ENCODE measurements around the gene APP. TPM values are rescaled to one million over a fixed set of nuclear protein-coding genes. Genes with fewer than 3 reads are reported as not detected.

The APP gene
- total RNA-seq, 1 donor = 373 TPM

DNA sequence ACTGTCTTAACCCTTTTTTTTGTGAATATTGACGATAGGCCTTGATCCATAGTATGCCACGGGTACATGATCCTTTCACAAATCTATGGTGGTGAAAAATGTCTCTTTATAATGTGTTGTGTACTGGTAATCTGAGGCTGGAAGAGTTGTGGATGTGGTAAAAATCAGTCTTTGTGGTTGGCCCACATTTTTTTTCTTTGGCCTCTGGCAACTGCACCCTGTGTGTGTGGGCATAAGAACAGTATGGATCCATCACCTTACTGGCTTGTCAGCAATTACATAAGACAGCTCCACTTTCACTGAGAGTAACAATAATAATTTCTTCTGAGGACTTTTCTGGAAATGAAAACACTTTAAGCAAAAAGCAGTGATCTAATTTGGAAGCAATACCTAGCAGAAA, 334.2 kb downstream of the APP start:
- Histone ChIP-seq H3K4me2 (ENCODE audit: insufficient read depth, low read length) (no peak overlapping the region), H3K4me1 (ENCODE audit: insufficient read depth, low read length) (no peaks in the 10 kb centered on the region), H3K4me3 (ENCODE audit: insufficient read depth, low read length) (no peak overlapping the region), H2AFZ (ENCODE audit: low read length) (no peak overlapping the region), H3K27ac (ENCODE audit: low read depth, low read length) (no peak overlapping the region), H3K36me3 (ENCODE audit: insufficient read depth, low read length) (no peaks in the 10 kb centered on the region), H3K9me3 (ENCODE audit: low read depth, low read length) (no peaks in the 10 kb centered on the region), H3K27me3 (ENCODE audit: insufficient read depth, low read length) (peaks cover 7% of the 10 kb centered on the region), H3K79me2 (ENCODE audit: insufficient read depth, low read length) (no peaks in the 10 kb centered on the region), H4K20me1 (ENCODE audit: insufficient read depth, low read length) (no peaks in the 10 kb centered on the region)
- TF ChIP-seq, protein P1, sequence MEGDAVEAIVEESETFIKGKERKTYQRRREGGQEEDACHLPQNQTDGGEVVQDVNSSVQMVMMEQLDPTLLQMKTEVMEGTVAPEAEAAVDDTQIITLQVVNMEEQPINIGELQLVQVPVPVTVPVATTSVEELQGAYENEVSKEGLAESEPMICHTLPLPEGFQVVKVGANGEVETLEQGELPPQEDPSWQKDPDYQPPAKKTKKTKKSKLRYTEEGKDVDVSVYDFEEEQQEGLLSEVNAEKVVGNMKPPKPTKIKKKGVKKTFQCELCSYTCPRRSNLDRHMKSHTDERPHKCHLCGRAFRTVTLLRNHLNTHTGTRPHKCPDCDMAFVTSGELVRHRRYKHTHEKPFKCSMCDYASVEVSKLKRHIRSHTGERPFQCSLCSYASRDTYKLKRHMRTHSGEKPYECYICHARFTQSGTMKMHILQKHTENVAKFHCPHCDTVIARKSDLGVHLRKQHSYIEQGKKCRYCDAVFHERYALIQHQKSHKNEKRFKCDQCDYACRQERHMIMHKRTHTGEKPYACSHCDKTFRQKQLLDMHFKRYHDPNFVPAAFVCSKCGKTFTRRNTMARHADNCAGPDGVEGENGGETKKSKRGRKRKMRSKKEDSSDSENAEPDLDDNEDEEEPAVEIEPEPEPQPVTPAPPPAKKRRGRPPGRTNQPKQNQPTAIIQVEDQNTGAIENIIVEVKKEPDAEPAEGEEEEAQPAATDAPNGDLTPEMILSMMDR (IDR thresholded peaks at IDR 0.05; ENCODE audit: extremely low read depth, low read depth, low read length) = no peak
- DNase-seq (ENCODE audit: insufficient read length, low spot score, missing footprints) = no peak

DNA sequence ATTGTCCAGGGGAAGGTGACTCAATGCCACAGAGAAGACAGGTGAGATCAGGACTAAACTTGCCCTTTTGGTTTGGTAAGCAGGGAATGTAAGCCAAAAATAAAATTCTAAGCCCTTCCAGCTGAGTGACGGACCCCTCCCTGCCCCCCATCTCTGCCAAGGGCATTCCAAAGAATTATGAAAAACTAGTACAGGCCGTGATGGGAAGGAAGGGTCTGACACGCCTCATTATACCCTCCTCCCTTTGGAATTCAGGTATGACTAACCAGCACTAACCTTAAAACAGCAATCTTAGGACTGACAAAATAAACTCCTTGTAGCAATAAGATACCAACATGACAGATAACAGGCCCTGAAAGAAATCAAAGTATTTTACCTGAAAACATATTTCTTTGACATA, 336.2 kb downstream of the APP start:
- Histone ChIP-seq H3K4me3 (ENCODE audit: insufficient read depth, low read length) (no peak overlapping the region), H3K4me1 (ENCODE audit: insufficient read depth, low read length) (no peaks in the 10 kb centered on the region), H3K36me3 (ENCODE audit: insufficient read depth, low read length) (no peaks in the 10 kb centered on the region), H2AFZ (ENCODE audit: low read length) (no peak overlapping the region), H3K79me2 (ENCODE audit: insufficient read depth, low read length) (no peaks in the 10 kb centered on the region), H3K27ac (ENCODE audit: low read depth, low read length) (no peak overlapping the region), H3K27me3 (ENCODE audit: insufficient read depth, low read length) (no peaks in the 10 kb centered on the region), H3K4me2 (ENCODE audit: insufficient read depth, low read length) (no peak overlapping the region), H4K20me1 (ENCODE audit: insufficient read depth, low read length) (no peaks in the 10 kb centered on the region), H3K9me3 (ENCODE audit: low read depth, low read length) (no peaks in the 10 kb centered on the region)
- DNase-seq (ENCODE audit: insufficient read length, low spot score, missing footprints) = no peak
- TF ChIP-seq, protein P1 (IDR thresholded peaks at IDR 0.05; ENCODE audit: extremely low read depth, low read depth, low read length) = no peak

DNA sequence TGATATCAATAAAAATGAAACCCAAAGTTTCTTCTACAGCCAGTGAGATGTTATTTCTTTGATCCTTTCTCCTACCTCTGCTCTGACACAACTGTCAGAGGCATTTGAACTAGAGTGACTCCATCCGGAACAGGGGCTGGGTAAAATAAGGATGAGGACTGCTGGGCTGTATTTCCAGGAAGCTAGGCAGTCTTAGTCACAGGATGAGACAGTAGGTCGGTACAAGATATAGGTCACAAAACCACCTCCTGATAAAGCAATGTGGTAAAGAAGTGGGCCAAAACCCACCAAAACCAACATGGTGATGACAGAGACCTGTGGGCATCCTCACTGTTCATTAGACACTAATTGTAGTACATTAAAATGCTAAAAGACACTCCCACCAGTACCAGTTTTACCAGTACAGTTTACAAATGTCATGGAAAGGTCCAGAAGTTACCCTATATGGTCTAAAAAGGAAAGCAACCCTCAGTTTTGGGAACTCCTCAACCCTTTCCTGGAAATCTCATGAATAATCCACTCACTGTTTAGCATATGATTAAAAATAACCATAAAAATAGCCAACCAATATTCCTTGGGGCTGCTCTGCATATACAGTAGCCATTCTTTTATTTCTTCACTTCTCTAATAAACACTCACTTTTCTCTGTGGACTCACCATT, 339.1 kb downstream of the APP start:
- no peaks in the 10 kb centered on the region for H3K27me3 ChIP-seq (ENCODE audit: insufficient read depth, low read length)
- TF ChIP-seq, protein P1 (IDR thresholded peaks at IDR 0.05; ENCODE audit: extremely low read depth, low read depth, low read length) = no peak
- H3K4me3 ChIP-seq (ENCODE audit: insufficient read depth, low read length) = no peak overlapping the region
- no peaks in the 10 kb centered on the region for H4K20me1 ChIP-seq (ENCODE audit: insufficient read depth, low read length)
- no peak overlapping the region for H3K27ac ChIP-seq (ENCODE audit: low read depth, low read length)
- no peaks in the 10 kb centered on the region for H3K36me3 ChIP-seq (ENCODE audit: insufficient read depth, low read length)
- H3K4me1 ChIP-seq (ENCODE audit: insufficient read depth, low read length) = no peaks in the 10 kb centered on the region
- no peak for DNase-seq (ENCODE audit: insufficient read length, low spot score, missing footprints)
- no peaks in the 10 kb centered on the region for H3K79me2 ChIP-seq (ENCODE audit: insufficient read depth, low read length)
- no peak overlapping the region for H2AFZ ChIP-seq (ENCODE audit: low read length)
- no peaks in the 10 kb centered on the region for H3K9me3 ChIP-seq (ENCODE audit: low read depth, low read length)
- no peak overlapping the region for H3K4me2 ChIP-seq (ENCODE audit: insufficient read depth, low read length)

Small RNA genes lying within 50 kb of the gene (small RNA-seq; reads per million reads assigned to genes)
- not detected for gene RNU6-123P
- not detected for gene RNU6-926P

All from osteoblast (primary cell).